GM19452 (cell line): ENCODE measurements around the gene INMT.

ENCODE experiments used
- ATAC-seq: cut with Tn5 transposase; IDR thresholded peaks from one replicate; pipeline ENCODE4 v1.9.1; 2021; ENCODE audit not compliant: unreplicated experiment

INMT gene

DNA sequence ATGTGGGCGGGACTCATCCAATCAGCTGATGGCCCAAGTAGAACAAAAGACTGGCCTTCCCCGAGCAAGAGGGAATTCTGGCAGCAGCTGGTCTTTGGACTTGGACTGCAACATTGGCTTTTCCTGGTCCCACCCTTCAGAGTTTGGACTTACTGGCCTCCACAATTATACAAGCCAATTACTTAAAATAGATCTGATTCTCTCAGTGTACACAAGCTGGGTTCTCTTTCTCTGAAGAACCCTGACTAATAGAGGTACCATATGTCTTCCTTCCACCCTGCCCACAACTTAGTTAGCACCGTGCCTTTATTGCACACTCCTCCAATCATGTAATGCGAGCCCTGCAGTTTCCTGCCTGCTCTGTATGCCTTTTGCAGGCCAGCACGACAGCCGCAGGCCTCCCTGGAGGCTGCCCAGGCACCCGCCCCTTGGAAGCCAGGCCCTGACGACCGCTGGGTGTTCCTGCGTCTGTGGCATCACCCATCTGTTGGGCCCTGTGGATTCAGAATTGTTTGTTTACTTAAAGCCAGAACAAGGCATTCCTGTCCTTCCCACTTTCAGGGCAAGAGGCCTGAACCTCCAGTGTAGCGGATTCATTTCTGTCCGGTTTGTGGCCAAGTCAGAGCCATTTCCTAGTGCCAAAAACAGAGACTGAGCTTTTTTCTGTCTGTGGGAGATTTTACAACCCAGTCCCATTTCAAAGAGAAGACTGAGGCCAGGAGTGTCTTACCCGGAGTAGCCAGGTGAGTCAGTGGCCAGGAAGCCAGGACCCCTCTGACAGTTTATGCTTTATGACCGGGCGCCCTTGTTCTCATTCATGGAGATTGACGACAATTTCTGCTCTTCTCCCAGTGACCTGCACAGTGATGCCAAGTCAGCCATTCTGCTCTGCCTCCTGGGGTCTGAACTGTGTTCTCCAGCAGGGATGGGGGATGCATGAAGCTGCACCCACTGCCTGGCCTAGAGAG lies 968 bp upstream of the INMT start:
- ATAC-seq, result no peak

GRCh38 chr7:30752484-30752883 lies 549 bp downstream of the INMT start:
- no peak for ATAC-seq

DNA sequence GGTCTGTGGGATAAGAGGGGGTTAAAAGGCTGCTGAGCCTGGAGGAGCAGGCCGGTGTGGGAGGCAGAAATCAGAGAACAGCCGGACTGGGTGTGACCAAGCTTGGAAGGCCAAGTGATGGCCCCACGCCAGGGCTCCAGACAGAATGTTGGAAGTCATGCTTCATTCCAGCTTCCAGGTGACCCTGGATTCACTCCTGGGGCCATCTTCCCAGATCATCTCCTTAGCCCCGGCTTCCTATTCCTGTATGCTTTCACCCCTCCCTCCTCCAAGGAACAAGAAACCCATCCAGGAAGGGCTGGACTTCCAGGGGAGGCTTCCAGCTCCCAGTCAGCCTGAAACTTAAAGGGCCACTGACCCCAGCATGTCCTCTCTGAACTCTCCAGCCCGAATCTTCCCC lies 1.0 kb downstream of the INMT start:
- no peak for ATAC-seq

GRCh38 chr7:30754315-30754877 lies 2.5 kb downstream of the INMT start:
- ATAC-seq, result no peak

- no peak for ATAC-seq
Observed at GRCh38 chr7:30755384-30756154, 3.6 kb downstream of the INMT start.

GRCh38 chr7:30757342-30757692 lies 5.4 kb downstream of the INMT start:
- ATAC-seq, result no peak

DNA sequence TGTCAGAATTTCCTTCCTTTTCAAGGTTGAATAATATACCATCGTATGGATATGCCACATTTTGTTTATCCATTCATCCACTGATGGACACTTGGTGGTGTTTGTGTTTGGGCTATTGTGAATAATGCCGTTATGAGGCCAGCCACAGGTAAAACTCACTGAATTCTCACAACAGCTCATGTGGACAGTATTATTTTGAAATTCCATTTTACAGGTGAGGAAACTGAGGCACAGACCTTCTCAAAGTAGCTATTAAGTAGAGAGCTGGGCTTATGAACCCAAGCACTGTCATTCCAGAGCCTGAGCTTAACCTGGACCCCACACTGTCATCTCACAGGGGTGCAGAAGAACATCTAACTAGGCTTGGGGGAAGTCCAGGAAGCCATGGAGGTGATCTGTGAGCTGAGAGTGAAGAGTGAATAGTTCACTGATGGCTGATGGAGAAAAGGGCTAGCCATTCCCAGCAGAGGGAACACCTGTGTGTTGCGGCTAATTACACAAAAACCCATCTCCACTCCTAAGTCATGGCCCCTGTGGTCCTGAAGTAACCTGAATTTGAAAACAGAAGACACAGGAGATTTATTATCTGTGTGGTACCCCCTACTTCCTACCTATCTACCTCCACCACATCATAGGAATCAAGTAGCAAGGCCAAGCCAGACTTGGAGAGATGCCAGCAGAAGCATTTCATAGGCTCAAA lies 8.7 kb downstream of the INMT start:
- ATAC-seq, result no peak

GRCh38 chr7:30761214-30762156 lies 9.6 kb downstream of the INMT start:
- ATAC-seq, result no peak

GRCh38 chr7:30764030-30764975 lies 12.4 kb downstream of the INMT start:
- ATAC-seq, result peak; percentile 98

DNA sequence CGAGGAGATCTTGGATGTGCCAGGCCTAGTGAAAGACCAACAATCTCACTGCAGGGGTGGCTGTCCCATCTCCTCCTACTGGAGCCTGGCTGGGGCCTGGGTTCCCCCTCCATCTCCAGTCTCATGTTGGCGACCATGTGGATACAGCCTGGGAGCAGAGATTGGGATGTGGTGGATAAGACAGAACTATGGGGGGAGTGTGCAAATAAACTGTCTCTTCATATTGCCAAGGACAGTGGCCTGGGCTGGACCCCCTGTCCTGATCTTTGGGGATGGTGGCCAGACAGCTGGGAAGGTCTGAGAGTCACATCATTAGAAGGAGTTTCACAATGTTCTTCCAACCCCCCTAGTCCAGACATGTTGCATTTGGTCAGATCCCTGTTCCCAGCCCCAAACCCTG lies 13.5 kb downstream of the INMT start:
- no peak for ATAC-seq

DNA sequence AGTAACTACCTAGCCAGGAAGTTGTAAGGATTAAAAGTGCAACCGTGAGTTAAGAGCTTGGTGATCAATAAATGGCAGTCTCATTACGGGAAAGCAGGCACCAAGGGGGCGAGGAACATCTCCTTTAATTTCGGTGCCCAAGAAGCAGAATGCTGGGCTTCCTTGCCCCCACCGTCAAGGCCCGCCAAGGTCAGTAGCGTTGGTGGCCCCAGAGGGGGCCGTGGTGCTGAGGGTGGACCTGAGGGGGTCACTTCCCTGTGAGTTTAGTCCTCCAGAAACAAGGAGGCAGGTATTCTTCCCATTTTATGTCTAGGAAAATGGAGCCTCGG lies 18.9 kb downstream of the INMT start:
- no peak for ATAC-seq

DNA sequence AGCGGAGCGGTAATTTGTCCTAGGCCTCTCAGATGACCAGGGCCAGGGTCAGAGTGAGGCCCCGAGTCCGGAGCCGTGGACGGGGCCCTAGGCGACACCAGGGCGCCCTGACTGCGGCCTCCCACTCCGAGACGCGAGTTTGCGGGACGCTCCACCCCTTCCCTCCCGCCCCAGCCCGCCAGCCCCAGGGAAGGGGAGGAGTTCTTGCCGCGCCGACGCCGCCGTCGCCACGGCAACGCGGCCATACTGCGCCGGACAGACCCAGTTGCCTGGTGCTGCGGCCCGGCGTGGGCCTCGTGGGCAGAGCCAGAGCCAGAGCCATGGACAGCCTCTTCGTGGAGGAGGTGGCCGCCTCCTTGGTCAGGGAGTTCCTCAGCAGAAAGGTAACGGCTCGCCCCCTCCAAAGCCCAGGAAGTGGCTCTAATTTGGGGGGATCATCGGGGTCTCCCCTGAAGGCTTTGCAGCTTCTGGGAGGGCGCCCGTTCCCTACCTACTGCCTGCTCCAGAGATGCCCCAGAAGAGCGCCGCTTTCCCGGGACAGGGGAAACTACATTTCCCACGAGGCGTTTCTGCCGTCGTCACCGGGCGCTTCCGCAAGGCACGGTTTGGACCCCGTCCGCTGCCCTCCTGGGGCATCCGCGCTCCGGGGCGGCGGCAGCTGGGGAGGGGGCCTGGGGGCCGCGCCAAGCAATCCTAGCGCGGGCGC lies 19.4 kb downstream of the INMT start, which contains the start of gene MINDY4:
TSS of gene MINDY4 (plus strand) at position 244 of the 706 bp plus-strand sequence. CDS start at position 321, 77 bp downstream.
- peak; percentile 91 for ATAC-seq

- ATAC-seq, result peak; percentile 17
Observed at GRCh38 chr7:30771880-30772425, 20.0 kb downstream of the INMT start.

- no peak for ATAC-seq
Observed at GRCh38 chr7:30772984-30773383, 21.0 kb downstream of the INMT start.

GRCh38 chr7:30775992-30776391 lies 24.1 kb downstream of the INMT start:
- ATAC-seq, result no peak

- ATAC-seq, result no peak
Observed at GRCh38 chr7:30776971-30777370, 25.0 kb downstream of the INMT start.

DNA sequence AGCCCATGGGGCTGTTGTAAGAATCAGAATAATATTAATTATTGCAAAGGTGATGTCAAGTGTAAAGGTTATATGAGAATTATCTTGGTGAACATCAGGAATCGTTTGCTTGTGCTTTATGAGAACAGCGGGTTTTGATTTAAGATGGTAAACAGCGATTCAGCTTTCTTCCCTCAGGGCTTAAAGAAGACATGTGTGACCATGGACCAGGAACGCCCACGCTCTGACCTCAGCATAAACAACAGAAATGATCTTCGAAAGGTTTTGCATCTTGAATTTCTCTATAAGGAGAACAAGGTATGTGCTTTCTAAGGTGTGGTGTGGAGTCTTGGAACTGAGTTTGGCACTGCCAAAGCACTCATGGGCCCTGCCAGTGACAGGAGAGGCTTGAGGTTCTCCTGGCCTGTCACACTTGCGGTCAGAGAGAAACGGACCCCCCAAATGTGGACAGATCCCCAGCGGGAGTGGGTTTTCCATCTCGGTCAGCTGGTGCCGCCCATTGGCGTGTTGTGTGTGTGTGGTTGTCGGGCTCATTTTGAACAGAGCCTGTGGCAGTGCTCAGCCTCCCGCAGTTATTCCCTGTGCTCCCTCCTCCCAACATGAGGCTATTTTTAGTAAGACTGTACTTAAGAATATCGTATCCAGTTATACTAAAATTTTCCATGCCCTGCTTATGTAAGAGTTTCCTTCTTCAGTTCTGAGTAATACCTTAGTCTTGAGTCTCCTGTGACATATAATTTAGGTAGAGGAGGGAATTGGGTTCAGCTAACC lies 26.5 kb downstream of the INMT start:
- ATAC-seq, result no peak
